HEK293 (cell line): Measurements from ENCODE around the gene LTBP1.

ENCODE experiments used
- CTCF ChIA-PET: fragments of 350-600 bp; formaldehyde crosslinking; extraction: SDS; loops from one replicate; lab custom pipeline; 2021; ENCODE audit warnings: antibody characterized with exemption; lab: Yijun Ruan, JAX
- POLR2A ChIA-PET: fragments of 300-600 bp; formaldehyde crosslinking; extraction: SDS; loops from one replicate; lab custom pipeline; 2020; ENCODE audit warnings: antibody characterized with exemption, inconsistent platforms; lab: Yijun Ruan, JAX
- H3K27ac ChIP-seq: fragments of 200-500 bp; sonication (Bioruptor generic); 2 replicates; pipeline ENCODE4 v1.5.1; 2014; ENCODE audit warnings: low read depth, low read length, control low read depth, inconsistent platforms; ENCODE audit errors: extremely low read depth
- H3K36me3 ChIP-seq, 2 experiments: fragments of 200-500 bp in 1 of 2; sonication (Bioruptor generic) in 1 of 2; 1 replicate in 1 of 2; 2 replicates in 1 of 2; pipeline ENCODE4 v1.5.1; 2014 to 2017; ENCODE audit warnings: inconsistent platforms in 2 of 2, low read length in 2 of 2; ENCODE audit not compliant: control insufficient read depth in 2 of 2, insufficient read depth in 1 of 2
- H3K4me1 ChIP-seq: fragments of 200-500 bp; sonication (Bioruptor generic); 2 replicates; pipeline ENCODE4 v1.5.1; 2014; ENCODE audit warnings: mild to moderate bottlenecking, low read length, inconsistent platforms; ENCODE audit not compliant: control insufficient read depth, insufficient read depth
- H3K4me3 ChIP-seq: 2 replicates; pipeline ENCODE4 v1.5.1; 2011; ENCODE audit warnings: low read depth, mild to moderate bottlenecking, control low read depth, low read length, moderate library complexity
- H3K9me3 ChIP-seq: fragments of 200-500 bp; sonication (Bioruptor generic); 2 replicates; pipeline ENCODE4 v1.5.1; 2014; ENCODE audit warnings: low read depth, low read length, inconsistent platforms; ENCODE audit not compliant: control insufficient read depth, insufficient read depth
- SP2 ChIP-seq: fragments of 450-650 bp; formaldehyde crosslinking; IDR thresholded peaks from 2 replicates; pipeline ENCODE4 v1.5.1; 2016; ENCODE audit warnings: missing biosample characterization, missing genetic modification characterization
- ZBTB8A ChIP-seq: fragments of 450-650 bp; formaldehyde crosslinking; IDR thresholded peaks from 2 replicates; pipeline ENCODE4 v1.5.1; 2016; ENCODE audit warnings: missing biosample characterization, missing genetic modification characterization
- ZNF2 ChIP-seq: fragments of 450-650 bp; formaldehyde crosslinking; IDR thresholded peaks from 2 replicates; pipeline ENCODE4 v1.5.1; 2016; ENCODE audit warnings: missing biosample characterization, missing genetic modification characterization
- ZNF292 ChIP-seq: fragments of 450-650 bp; formaldehyde crosslinking; IDR thresholded peaks from 2 replicates; pipeline ENCODE4 v1.5.1; 2016; ENCODE audit warnings: low read depth, missing biosample characterization, missing genetic modification characterization, borderline replicate concordance
- ZNF350 ChIP-seq: fragments of 450-650 bp; formaldehyde crosslinking; IDR thresholded peaks from 2 replicates; pipeline ENCODE4 v1.5.0; 2017; ENCODE audit warnings: missing biosample characterization, mild to moderate bottlenecking, missing genetic modification characterization
- ZNF354C ChIP-seq: fragments of 450-650 bp; formaldehyde crosslinking; IDR thresholded peaks from 2 replicates; pipeline ENCODE4 v1.5.1; 2016; ENCODE audit warnings: missing biosample characterization, missing genetic modification characterization, low read depth, borderline replicate concordance
- ZNF37A ChIP-seq: fragments of 450-650 bp; IDR thresholded peaks from 2 replicates; pipeline ENCODE4 v1.5.1; 2018; ENCODE audit warnings: missing biosample characterization, missing genetic modification characterization
- ZNF391 ChIP-seq: fragments of 450-650 bp; formaldehyde crosslinking; IDR thresholded peaks from 2 replicates; pipeline ENCODE4 v1.5.1; 2016; ENCODE audit warnings: low read depth, missing biosample characterization, missing genetic modification characterization, borderline replicate concordance
- ZNF423 ChIP-seq: fragments of 450-650 bp; formaldehyde crosslinking; IDR thresholded peaks from 2 replicates; pipeline ENCODE4 v1.5.1; 2016; ENCODE audit warnings: missing biosample characterization, missing genetic modification characterization
- ZNF548 ChIP-seq: fragments of 450-650 bp; formaldehyde crosslinking; IDR thresholded peaks from 2 replicates; pipeline ENCODE4 v1.5.1; 2016; ENCODE audit warnings: missing biosample characterization, missing genetic modification characterization
- TF ChIP-seq, protein P1 (sequence below): fragments of 450-650 bp; formaldehyde crosslinking; conservative IDR thresholded peaks from 2 replicates; pipeline ENCODE4 v1.5.1; 2016; ENCODE audit warnings: low read depth, missing biosample characterization, missing genetic modification characterization
- TF ChIP-seq, protein P2 (sequence below): fragments of 450-650 bp; formaldehyde crosslinking; IDR thresholded peaks from 2 replicates; pipeline ENCODE4 v1.5.1; 2016; ENCODE audit warnings: missing biosample characterization, missing genetic modification characterization
- TF ChIP-seq, protein P3 (sequence below): fragments of 450-650 bp; formaldehyde crosslinking; IDR thresholded peaks from 2 replicates; pipeline ENCODE4 v1.5.1; 2016; ENCODE audit warnings: missing biosample characterization, missing genetic modification characterization

The LTBP1 gene

DNA sequence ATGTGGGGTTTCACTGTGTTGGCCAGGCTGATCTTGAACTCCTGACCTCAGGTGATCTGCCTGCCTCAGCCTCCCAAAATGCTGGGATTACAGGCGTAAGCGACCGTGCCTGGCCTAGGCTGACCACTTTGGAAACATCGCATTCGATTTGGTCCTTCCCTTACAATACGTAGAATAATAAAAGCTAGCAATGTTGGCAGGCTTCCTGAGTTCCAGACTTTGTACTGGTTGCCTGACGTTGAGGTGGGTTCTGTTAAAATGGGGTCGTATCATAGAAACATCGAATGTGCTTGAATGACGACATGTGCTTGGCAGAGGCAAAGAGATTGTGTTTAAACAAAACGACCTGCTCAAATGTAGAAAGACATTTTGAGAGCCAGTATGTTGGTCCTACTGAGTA is 56.1 kb downstream of the LTBP1 start (continued):
- TF ChIP-seq, protein P1, sequence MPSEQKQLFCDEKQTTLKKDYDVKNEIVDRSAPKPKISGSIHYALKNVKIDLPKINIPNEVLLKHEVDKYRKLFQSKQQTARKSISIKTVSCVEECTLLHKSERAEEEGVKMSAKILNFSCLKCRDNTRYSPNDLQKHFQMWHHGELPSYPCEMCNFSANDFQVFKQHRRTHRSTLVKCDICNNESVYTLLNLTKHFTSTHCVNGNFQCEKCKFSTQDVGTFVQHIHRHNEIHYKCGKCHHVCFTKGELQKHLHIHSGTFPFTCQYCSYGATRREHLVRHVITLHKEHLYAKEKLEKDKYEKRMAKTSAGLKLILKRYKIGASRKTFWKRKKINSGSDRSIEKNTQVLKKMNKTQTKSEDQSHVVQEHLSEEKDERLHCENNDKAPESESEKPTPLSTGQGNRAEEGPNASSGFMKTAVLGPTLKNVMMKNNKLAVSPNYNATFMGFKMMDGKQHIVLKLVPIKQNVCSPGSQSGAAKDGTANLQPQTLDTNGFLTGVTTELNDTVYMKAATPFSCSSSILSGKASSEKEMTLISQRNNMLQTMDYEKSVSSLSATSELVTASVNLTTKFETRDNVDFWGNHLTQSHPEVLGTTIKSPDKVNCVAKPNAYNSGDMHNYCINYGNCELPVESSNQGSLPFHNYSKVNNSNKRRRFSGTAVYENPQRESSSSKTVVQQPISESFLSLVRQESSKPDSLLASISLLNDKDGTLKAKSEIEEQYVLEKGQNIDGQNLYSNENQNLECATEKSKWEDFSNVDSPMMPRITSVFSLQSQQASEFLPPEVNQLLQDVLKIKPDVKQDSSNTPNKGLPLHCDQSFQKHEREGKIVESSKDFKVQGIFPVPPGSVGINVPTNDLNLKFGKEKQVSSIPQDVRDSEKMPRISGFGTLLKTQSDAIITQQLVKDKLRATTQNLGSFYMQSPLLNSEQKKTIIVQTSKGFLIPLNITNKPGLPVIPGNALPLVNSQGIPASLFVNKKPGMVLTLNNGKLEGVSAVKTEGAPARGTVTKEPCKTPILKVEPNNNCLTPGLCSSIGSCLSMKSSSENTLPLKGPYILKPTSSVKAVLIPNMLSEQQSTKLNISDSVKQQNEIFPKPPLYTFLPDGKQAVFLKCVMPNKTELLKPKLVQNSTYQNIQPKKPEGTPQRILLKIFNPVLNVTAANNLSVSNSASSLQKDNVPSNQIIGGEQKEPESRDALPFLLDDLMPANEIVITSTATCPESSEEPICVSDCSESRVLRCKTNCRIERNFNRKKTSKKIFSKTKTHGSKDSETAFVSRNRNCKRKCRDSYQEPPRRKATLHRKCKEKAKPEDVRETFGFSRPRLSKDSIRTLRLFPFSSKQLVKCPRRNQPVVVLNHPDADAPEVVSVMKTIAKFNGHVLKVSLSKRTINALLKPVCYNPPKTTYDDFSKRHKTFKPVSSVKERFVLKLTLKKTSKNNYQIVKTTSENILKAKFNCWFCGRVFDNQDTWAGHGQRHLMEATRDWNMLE (tag by site-specific recombination) = no peak
- TF ChIP-seq, protein P2, sequence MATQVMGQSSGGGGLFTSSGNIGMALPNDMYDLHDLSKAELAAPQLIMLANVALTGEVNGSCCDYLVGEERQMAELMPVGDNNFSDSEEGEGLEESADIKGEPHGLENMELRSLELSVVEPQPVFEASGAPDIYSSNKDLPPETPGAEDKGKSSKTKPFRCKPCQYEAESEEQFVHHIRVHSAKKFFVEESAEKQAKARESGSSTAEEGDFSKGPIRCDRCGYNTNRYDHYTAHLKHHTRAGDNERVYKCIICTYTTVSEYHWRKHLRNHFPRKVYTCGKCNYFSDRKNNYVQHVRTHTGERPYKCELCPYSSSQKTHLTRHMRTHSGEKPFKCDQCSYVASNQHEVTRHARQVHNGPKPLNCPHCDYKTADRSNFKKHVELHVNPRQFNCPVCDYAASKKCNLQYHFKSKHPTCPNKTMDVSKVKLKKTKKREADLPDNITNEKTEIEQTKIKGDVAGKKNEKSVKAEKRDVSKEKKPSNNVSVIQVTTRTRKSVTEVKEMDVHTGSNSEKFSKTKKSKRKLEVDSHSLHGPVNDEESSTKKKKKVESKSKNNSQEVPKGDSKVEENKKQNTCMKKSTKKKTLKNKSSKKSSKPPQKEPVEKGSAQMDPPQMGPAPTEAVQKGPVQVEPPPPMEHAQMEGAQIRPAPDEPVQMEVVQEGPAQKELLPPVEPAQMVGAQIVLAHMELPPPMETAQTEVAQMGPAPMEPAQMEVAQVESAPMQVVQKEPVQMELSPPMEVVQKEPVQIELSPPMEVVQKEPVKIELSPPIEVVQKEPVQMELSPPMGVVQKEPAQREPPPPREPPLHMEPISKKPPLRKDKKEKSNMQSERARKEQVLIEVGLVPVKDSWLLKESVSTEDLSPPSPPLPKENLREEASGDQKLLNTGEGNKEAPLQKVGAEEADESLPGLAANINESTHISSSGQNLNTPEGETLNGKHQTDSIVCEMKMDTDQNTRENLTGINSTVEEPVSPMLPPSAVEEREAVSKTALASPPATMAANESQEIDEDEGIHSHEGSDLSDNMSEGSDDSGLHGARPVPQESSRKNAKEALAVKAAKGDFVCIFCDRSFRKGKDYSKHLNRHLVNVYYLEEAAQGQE (tag by site-specific recombination) = no peak
- no peak for TF ChIP-seq ZNF37A (tag by site-specific recombination)
- no peak for TF ChIP-seq SP2 (tag by site-specific recombination)
- no peak for TF ChIP-seq ZNF350 (tag by site-specific recombination)
- no peak for TF ChIP-seq ZNF548

DNA sequence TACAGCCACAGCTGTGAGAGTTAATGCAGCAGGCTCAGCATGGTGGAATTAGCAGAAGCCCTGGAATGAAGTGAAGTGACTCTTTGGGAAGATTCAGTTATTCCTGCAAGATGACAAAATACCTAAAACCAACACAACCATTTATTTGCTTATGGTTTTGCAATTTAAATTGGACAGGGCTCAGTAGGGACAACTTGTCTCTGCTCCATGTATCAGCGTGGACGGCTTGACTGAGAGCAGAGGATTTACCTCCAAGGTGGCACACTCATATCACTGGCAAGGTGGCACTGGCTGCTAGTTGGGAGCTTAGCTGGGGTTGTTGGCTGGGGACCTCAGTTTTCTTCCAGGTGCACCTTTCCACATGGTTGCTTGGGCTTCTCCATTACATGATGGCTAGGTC is 58.3 kb downstream of the LTBP1 start:
- ChIA-PET POLR2A (no interaction called here), CTCF (no interaction called here)

DNA sequence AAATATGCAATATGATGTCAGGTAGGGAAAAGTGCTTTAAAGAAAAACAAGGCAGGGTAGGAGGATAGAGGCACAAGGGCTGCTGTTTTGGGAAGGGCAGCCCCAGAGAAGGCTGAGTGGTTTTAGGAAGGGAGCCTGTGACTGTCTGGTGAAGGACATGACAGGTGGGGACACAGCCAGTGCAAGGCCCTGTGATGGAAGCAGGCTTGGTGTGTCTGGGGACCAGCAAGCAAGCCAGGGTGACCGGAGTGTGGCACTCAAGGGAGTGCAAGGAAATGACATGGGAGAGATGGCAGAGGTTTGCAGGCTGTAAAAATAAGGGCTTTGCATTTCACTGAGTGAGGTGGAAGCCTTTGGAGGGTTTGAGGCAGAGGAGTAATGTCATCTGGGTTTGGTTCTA is 62.0 kb downstream of the LTBP1 start:
- no peaks in the 10 kb centered on the region for H3K9me3 ChIP-seq
- ChIA-PET POLR2A (no interaction called here), CTCF (interaction anchor here (0.6 kb wide), 1 partner anchor 380 kb away, joined by 3 read pairs; no protein-coding TSS in a partner anchor)

More for the DNA sequence above, 58.3 kb downstream of the LTBP1 start:
- Histone ChIP-seq H3K4me3 (no peak overlapping the region), H3K27ac (no peak overlapping the region), H3K36me3 (no peaks in the 10 kb centered on the region), H3K9me3 (no peaks in the 10 kb centered on the region), H3K4me1 (no peaks in the 10 kb centered on the region)
- TF ChIP-seq SP2 (tag by site-specific recombination) = no peak
- TF ChIP-seq ZBTB8A (tag by site-specific recombination) = no peak
- TF ChIP-seq, protein P3, sequence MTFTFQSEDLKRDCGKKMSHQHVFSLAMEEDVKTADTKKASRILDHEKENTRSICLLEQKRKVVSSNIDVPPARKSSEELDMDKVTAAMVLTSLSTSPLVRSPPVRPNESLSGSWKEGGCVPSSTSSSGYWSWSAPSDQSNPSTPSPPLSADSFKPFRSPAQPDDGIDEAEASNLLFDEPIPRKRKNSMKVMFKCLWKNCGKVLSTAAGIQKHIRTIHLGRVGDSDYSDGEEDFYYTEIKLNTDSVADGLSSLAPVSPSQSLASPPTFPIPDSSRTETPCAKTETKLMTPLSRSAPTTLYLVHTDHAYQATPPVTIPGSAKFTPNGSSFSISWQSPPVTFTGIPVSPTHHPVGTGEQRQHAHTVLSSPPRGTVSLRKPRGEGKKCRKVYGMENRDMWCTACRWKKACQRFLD (tag by site-specific recombination) = no peak
- TF ChIP-seq ZNF354C = no peak
- no peak for TF ChIP-seq ZNF391 (tag by site-specific recombination)
- TF ChIP-seq ZNF292 = no peak

More for the DNA sequence above, 62.0 kb downstream of the LTBP1 start:
- no peak overlapping the region for H3K27ac ChIP-seq
- TF ChIP-seq ZNF2 (tag by site-specific recombination) (no peak), ZNF423 (tag by site-specific recombination) (no peak)
- no peak overlapping the region for H3K4me3 ChIP-seq
- H3K4me1 ChIP-seq = peaks cover 8% of the 10 kb centered on the region; the same call in 1 of the 2 replicates
- no peaks in the 10 kb centered on the region for H3K36me3 ChIP-seq
